GM19372 (cell line): ENCODE results near the gene STUB1.
"Not testable (repeated sequence)": the region's sequence is repeated elsewhere in the genome, so short reads cannot be mapped to it uniquely, and the experiment has no call there.

Experiments used
- ATAC-seq: cut with Tn5 transposase; IDR thresholded peaks from one replicate; pipeline ENCODE4 v1.9.1; 2021; ENCODE audit warnings: mild to moderate bottlenecking, low read depth, moderate library complexity; ENCODE audit not compliant: unreplicated experiment

Gene STUB1

GRCh38 chr16:677316-678190, 2.7 kb upstream of the STUB1 start:
- no peak for ATAC-seq

- no peak for ATAC-seq
Observed at GRCh38 chr16:678209-678857, 1.9 kb upstream of the STUB1 start.

- ATAC-seq, result no peak
Observed at GRCh38 chr16:678858-679813, 1.1 kb upstream of the STUB1 start.

GRCh38 chr16:680625-680945, 375 bp downstream of the STUB1 start:
- no peak for ATAC-seq

GRCh38 chr16:680967-681745, 946 bp downstream of the STUB1 start:
- no peak for ATAC-seq

GRCh38 chr16:681746-682427, 1.7 kb downstream of the STUB1 start:
- no peak for ATAC-seq

- no peak for ATAC-seq
Observed at GRCh38 chr16:682493-683395, 2.5 kb downstream of the STUB1 start.

GRCh38 chr16:683396-684070, 3.3 kb downstream of the STUB1 start:
- ATAC-seq, result no peak

GRCh38 chr16:684071-684794, 4.0 kb downstream of the STUB1 start, which contains the start of gene JMJD8:
Gene JMJD8 (minus strand): TSS chr16:684334. CDS start chr16:684319, 15 bp downstream.
- peak; percentile 66 for ATAC-seq

GRCh38 chr16:684961-685696, 4.9 kb downstream of the STUB1 start:
- no peak for ATAC-seq

GRCh38 chr16:685967-686366, 5.8 kb downstream of the STUB1 start:
- ATAC-seq, result no peak

- no peak for ATAC-seq
Observed at GRCh38 chr16:686459-687260, 6.5 kb downstream of the STUB1 start.

- ATAC-seq, result no peak
Observed at GRCh38 chr16:687499-687898, 7.3 kb downstream of the STUB1 start.

- no peak for ATAC-seq
Observed at GRCh38 chr16:689175-689897, 9.1 kb downstream of the STUB1 start.

GRCh38 chr16:691242-691641, 11.0 kb downstream of the STUB1 start:
- not testable (repeated sequence) for ATAC-seq
